ENCODE results near the gene COX17. TPM values are rescaled to one million over a fixed set of nuclear protein-coding genes. Genes with fewer than 3 reads are reported as not detected.

Gene COX17
- total RNA-seq, 1 experiment from 2014 or later = 51.6 TPM

GRCh38 chr3:119659606-119660291, 17.5 kb downstream of the COX17 start:
- Histone ChIP-seq H3K27me3 (ENCODE audit: insufficient read depth, low read length) (no peaks in the 10 kb centered on the region; the same call in 1 of the 2 replicates), H3K27ac (ENCODE audit: low read depth, low read length) (no peak overlapping the region), H3K4me2 (ENCODE audit: low read length) (no peak overlapping the region), H3K36me3 (ENCODE audit: control insufficient read depth in 1 of 2, insufficient read depth in 2 of 2, low read length in 2 of 2) (no peaks in the 10 kb centered on the region), H2AFZ (ENCODE audit: low read depth, low read length, poor library complexity, severe bottlenecking) (no peak overlapping the region), H3K9me2 (ENCODE audit: insufficient read depth) (no peaks in the 10 kb centered on the region), H3K9me3 (ENCODE audit: control insufficient read depth in 1 of 2, insufficient read depth in 1 of 2, low read depth in 1 of 2, low read length in 2 of 2) (no peaks in the 10 kb centered on the region), H3K4me1 (ENCODE audit: control insufficient read depth in 1 of 2, insufficient read depth in 2 of 2, low read length in 2 of 2) (0 out of 4 replicates have a peak, but pooled peaks cover 0 to 4% of the 10 kb centered on the region in 2 experiments), H3K79me2 (ENCODE audit: insufficient read depth, low read length) (no peaks in the 10 kb centered on the region), H4K20me1 (ENCODE audit: insufficient read depth) (no peaks in the 10 kb centered on the region), H3K4me3 (replicated peaks in 1 of 2; ENCODE audit: low read depth in 1 of 2, low read length in 2 of 2) (no peak overlapping the region), H3K9ac (ENCODE audit: low read length) (no peak overlapping the region)
- intact Hi-C loops (cut with micrococcal nuclease) = no loop called here
- no TSS peak for BruUV-seq (replicated peaks)
- CTCF ChIA-PET = no interaction called here
- ATAC-seq (no peak), DNase-seq (ENCODE audit: low read depth, low spot score) (no peak)
- POLR2A ChIA-PET = no interaction called here
- RAD21 ChIA-PET (ENCODE audit: low non-redundant PET in 1 of 2, low total read pairs in 2 of 2, uncharacterized antibody in 2 of 2, unreplicated experiment in 2 of 2) = no interaction called here
- no peak for TF ChIP-seq SIN3A (IDR thresholded peaks at IDR 0.05; ENCODE audit: low read depth)
- no peak for TF ChIP-seq ZNF274 (IDR thresholded peaks at IDR 0.05; ENCODE audit: low read depth, low read length)
- TF ChIP-seq POLR2A (IDR thresholded peaks at IDR 0.05; ENCODE audit: borderline replicate concordance, extremely low read depth, insufficient read depth, insufficient read length) = no peak
- TF ChIP-seq TCF7L2 (IDR thresholded peaks at IDR 0.05; ENCODE audit: borderline replicate concordance, extremely low read depth, insufficient read depth, insufficient read length) = no peak
- no peak for TF ChIP-seq ZFX (IDR thresholded peaks at IDR 0.05)
- no peak for TF ChIP-seq SP1 (IDR thresholded peaks at IDR 0.05; ENCODE audit: low read depth)
- no peak for TF ChIP-seq SRF (IDR thresholded peaks at IDR 0.05; ENCODE audit: low read depth)
- TF ChIP-seq CEBPB (IDR thresholded peaks at IDR 0.05; ENCODE audit: low read depth) = no peak

GRCh38 chr3:119658994-119659393, 18.2 kb downstream of the COX17 start:
- H4K20me1 ChIP-seq (ENCODE audit: insufficient read depth) = no peaks in the 10 kb centered on the region
- RAD21 ChIA-PET (ENCODE audit: low non-redundant PET in 1 of 2, low total read pairs in 2 of 2, uncharacterized antibody in 2 of 2, unreplicated experiment in 2 of 2) = no interaction called here
- DNase-seq (ENCODE audit: low read depth, low spot score) (no peak), ATAC-seq (no peak)
- TF ChIP-seq EZH2 (IDR thresholded peaks at IDR 0.05) (no peak), ZBTB33 (IDR thresholded peaks at IDR 0.05; ENCODE audit: extremely low read depth, insufficient replicate concordance, low read length) (no peak), JUND (IDR thresholded peaks at IDR 0.05) (no peak)
- TF ChIP-seq, protein P1, sequence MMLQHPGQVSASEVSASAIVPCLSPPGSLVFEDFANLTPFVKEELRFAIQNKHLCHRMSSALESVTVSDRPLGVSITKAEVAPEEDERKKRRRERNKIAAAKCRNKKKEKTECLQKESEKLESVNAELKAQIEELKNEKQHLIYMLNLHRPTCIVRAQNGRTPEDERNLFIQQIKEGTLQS (IDR thresholded peaks at IDR 0.05) = no peak
- no TSS peak for BruUV-seq (replicated peaks)
- H3K79me2 ChIP-seq (ENCODE audit: insufficient read depth, low read length) = no peaks in the 10 kb centered on the region
- no peaks in the 10 kb centered on the region for H3K9me3 ChIP-seq (ENCODE audit: control insufficient read depth in 1 of 2, insufficient read depth in 1 of 2, low read depth in 1 of 2, low read length in 2 of 2)
- H3K4me3 ChIP-seq (replicated peaks in 1 of 2; ENCODE audit: low read depth in 1 of 2, low read length in 2 of 2) = no peak overlapping the region
- no peak overlapping the region for H3K4me2 ChIP-seq (ENCODE audit: low read length)
- H3K9me2 ChIP-seq (ENCODE audit: insufficient read depth) = no peaks in the 10 kb centered on the region
- H3K27me3 ChIP-seq (ENCODE audit: insufficient read depth, low read length) = no peaks in the 10 kb centered on the region; the same call in 1 of the 2 replicates
- H3K27ac ChIP-seq (ENCODE audit: low read depth, low read length) = no peak overlapping the region
- no peaks in the 10 kb centered on the region for H3K36me3 ChIP-seq (ENCODE audit: control insufficient read depth in 1 of 2, insufficient read depth in 2 of 2, low read length in 2 of 2)
- intact Hi-C loops (cut with micrococcal nuclease) = no loop called here
- CTCF ChIA-PET = no interaction called here
- H2AFZ ChIP-seq (ENCODE audit: low read depth, low read length, poor library complexity, severe bottlenecking) = no peak overlapping the region
- POLR2A ChIA-PET = no interaction called here
- H3K4me1 ChIP-seq (ENCODE audit: control insufficient read depth in 1 of 2, insufficient read depth in 2 of 2, low read length in 2 of 2) = 0 out of 4 replicates have a peak, but pooled peaks cover 0 to 4% of the 10 kb centered on the region in 2 experiments
- no peak overlapping the region for H3K9ac ChIP-seq (ENCODE audit: low read length)
